ENCODE data around the gene PLCL1.

GRCh38 chr2:197929008-197929885 lies 124.9 kb downstream of the PLCL1 start:
- TF ChIP-seq CTCF (IDR thresholded peaks at IDR 0.05 in 2 of 3, conservative IDR thresholded peaks at IDR 0.05 in 1 of 3; ENCODE audit: control insufficient read depth in 2 of 3, extremely low read depth in 1 of 3, insufficient read depth in 1 of 3, low read depth in 3 of 3, low read length in 3 of 3): no peak
- TF ChIP-seq ZNF384 (IDR thresholded peaks at IDR 0.05; ENCODE audit: borderline replicate concordance, low read depth, low read length): no peak
- no peak for TF ChIP-seq RAD21 (IDR thresholded peaks at IDR 0.05; ENCODE audit: insufficient read depth, low read depth, low read length)
- no peak for TF ChIP-seq SRF (IDR thresholded peaks at IDR 0.05; ENCODE audit: low read depth in 2 of 2, low read length in 2 of 2)
- TF ChIP-seq, protein P1, sequence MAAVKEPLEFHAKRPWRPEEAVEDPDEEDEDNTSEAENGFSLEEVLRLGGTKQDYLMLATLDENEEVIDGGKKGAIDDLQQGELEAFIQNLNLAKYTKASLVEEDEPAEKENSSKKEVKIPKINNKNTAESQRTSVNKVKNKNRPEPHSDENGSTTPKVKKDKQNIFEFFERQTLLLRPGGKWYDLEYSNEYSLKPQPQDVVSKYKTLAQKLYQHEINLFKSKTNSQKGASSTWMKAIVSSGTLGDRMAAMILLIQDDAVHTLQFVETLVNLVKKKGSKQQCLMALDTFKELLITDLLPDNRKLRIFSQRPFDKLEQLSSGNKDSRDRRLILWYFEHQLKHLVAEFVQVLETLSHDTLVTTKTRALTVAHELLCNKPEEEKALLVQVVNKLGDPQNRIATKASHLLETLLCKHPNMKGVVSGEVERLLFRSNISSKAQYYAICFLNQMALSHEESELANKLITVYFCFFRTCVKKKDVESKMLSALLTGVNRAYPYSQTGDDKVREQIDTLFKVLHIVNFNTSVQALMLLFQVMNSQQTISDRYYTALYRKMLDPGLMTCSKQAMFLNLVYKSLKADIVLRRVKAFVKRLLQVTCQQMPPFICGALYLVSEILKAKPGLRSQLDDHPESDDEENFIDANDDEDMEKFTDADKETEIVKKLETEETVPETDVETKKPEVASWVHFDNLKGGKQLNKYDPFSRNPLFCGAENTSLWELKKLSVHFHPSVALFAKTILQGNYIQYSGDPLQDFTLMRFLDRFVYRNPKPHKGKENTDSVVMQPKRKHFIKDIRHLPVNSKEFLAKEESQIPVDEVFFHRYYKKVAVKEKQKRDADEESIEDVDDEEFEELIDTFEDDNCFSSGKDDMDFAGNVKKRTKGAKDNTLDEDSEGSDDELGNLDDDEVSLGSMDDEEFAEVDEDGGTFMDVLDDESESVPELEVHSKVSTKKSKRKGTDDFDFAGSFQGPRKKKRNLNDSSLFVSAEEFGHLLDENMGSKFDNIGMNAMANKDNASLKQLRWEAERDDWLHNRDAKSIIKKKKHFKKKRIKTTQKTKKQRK (IDR thresholded peaks at IDR 0.05; ENCODE audit: low read depth, low read length): no peak
- no peak for TF ChIP-seq JUND (IDR thresholded peaks at IDR 0.05; ENCODE audit: low read depth, low read length)
- no peak for TF ChIP-seq RBBP5 (conservative IDR thresholded peaks at IDR 0.05)
- TF ChIP-seq CUX1 (IDR thresholded peaks at IDR 0.05; ENCODE audit: insufficient replicate concordance, low read depth, low read length): no peak
- TF ChIP-seq MAX (IDR thresholded peaks at IDR 0.05; ENCODE audit: low read depth, low read length): no peak
- no peak for TF ChIP-seq POLR2A (IDR thresholded peaks at IDR 0.05; ENCODE audit: low read depth, low read length)
- no peak for TF ChIP-seq CHD2 (IDR thresholded peaks at IDR 0.05; ENCODE audit: borderline replicate concordance, low read depth, low read length)
- no peak for TF ChIP-seq MYC (IDR thresholded peaks at IDR 0.05; ENCODE audit: insufficient read depth, insufficient read length, insufficient replicate concordance, low read length, severe bottlenecking)
- TF ChIP-seq KDM1A (IDR thresholded peaks at IDR 0.05; ENCODE audit: borderline replicate concordance): no peak
